ENCODE data around the gene RUVBL1. TPM values are rescaled to one million over a fixed set of nuclear protein-coding genes. Genes with fewer than 3 reads are reported as not detected.

The RUVBL1 gene
- total RNA-seq, 4 donors from 2014 or later, result 12.1 to 26.3 (median 21.4) TPM

DNA sequence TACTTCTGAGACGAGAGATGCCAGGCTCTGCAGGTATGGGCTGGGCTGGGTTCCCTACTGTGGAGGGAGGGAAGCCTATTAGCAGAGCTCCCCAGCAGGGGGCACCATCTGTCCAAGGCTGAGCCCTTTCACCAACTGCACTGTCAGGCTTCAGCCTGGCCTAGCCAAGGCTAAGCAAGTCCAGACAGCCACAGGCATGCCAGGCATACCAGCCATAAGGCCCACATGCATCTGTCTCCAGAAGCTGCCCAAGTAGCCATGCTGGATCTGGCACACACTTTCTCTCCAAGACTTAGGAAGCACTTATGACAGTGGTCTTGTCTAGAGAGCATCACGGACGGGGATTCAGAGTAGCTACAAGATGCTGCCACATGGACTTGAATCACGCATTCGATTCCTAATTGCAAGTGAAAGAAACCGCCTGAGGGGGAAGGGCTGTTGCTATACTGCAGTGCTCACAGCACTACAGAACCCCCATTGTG, 28.3 kb downstream of the RUVBL1 start:
- Histone ChIP-seq H3K27ac (no peak overlapping the region), H3K9me3 (no peaks in the 10 kb centered on the region), H3K27me3 (no peaks in the 10 kb centered on the region), H3K4me1 (peaks cover 0 to 4% of the 10 kb centered on the region in 2 donors), H3K4me3 (no peak overlapping the region), H3K36me3 (peaks cover 0 to 15% of the 10 kb centered on the region in 2 donors)
- in situ Hi-C loops (cut with MboI; ENCODE audit: low sequenced_read_pairs in 4 of 4) (loop anchor here (10.0 to 25.0 kb wide), 3 partner anchors 392 to 517 kb away; partner anchors contain the start of gene GATA2 (in 1 of the 4)), intact Hi-C loops (cut with DNase I; ENCODE audit: low total_unique reads) (loop anchor here (1.0 to 10.0 kb wide), 4 partner anchors 37 to 513 kb away; no protein-coding TSS in a partner anchor)
- TF ChIP-seq, protein P1, sequence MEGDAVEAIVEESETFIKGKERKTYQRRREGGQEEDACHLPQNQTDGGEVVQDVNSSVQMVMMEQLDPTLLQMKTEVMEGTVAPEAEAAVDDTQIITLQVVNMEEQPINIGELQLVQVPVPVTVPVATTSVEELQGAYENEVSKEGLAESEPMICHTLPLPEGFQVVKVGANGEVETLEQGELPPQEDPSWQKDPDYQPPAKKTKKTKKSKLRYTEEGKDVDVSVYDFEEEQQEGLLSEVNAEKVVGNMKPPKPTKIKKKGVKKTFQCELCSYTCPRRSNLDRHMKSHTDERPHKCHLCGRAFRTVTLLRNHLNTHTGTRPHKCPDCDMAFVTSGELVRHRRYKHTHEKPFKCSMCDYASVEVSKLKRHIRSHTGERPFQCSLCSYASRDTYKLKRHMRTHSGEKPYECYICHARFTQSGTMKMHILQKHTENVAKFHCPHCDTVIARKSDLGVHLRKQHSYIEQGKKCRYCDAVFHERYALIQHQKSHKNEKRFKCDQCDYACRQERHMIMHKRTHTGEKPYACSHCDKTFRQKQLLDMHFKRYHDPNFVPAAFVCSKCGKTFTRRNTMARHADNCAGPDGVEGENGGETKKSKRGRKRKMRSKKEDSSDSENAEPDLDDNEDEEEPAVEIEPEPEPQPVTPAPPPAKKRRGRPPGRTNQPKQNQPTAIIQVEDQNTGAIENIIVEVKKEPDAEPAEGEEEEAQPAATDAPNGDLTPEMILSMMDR (IDR thresholded peaks at IDR 0.05 in 4 of 5, conservative IDR thresholded peaks at IDR 0.05 in 1 of 5), result peak; percentile 68 to 81 (median 78)
- TF ChIP-seq POLR2A (IDR thresholded peaks at IDR 0.05), result no peak
- ATAC-seq (peak; percentile 81 to 95), DNase-seq (peak in 1 of 2 donors; percentile 72)

DNA sequence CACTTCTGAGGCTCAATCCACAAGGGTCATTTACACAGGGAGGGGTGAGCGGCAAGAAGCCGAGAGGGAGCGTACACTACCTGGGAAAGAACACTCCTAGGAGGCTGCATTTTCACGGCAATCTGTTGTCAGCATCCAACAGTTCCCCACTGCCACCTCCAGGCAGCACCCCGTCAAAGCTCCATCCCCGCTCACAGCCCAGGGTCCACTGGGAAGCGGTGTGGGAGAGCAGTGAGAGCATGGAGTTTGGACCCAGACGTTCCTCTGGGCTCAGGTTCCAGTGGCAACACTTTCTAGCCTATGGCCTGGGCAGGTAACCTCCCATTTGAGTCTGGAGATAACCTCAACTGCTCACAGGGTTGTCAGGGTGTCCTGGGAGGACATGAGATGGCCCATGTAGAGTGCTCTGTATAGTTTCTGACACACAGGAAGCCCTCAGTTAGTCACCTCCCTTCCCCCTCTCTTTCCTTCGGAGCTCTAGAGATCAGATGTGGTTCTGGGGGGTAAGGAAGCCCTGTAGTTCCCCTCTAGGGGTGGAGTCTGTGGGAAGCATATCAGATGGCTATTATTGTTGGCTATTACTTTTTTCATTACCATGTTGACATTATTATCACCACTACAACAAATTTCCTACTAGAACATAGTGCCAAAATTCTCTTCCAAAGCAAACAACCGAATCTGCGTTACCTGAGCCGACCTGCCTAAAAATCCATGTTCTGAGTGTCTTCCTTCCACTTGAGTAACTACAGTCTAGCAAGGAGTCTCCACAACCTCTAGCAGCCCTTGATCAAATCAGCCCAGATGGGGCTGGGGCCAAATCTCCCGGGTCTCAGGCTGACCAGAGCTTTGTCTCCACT, 29.1 kb downstream of the RUVBL1 start:
- Histone ChIP-seq H3K9me3 (no peaks in the 10 kb centered on the region), H3K4me1 (peaks cover 0 to 4% of the 10 kb centered on the region in 2 donors), H3K36me3 (peaks cover 0 to 11% of the 10 kb centered on the region in 2 donors), H3K27me3 (no peaks in the 10 kb centered on the region), H3K4me3 (no peak overlapping the region), H3K27ac (no peak overlapping the region)
- in situ Hi-C loops (cut with MboI; ENCODE audit: low sequenced_read_pairs in 4 of 4), result loop anchor here (10.0 to 25.0 kb wide), 3 partner anchors 393 to 518 kb away; partner anchors contain the start of gene GATA2 (in 1 of the 4)
- TF ChIP-seq, protein P1 (IDR thresholded peaks at IDR 0.05 in 4 of 5, conservative IDR thresholded peaks at IDR 0.05 in 1 of 5), result no peak
- no peak for TF ChIP-seq POLR2A (IDR thresholded peaks at IDR 0.05)
- ATAC-seq (peak in 1 of 2 donors; percentile 37), DNase-seq (no peak)
- intact Hi-C loops (cut with DNase I; ENCODE audit: low total_unique reads), result loop anchor here (1.0 to 10.0 kb wide), 4 partner anchors 38 to 514 kb away; no protein-coding TSS in a partner anchor

DNA sequence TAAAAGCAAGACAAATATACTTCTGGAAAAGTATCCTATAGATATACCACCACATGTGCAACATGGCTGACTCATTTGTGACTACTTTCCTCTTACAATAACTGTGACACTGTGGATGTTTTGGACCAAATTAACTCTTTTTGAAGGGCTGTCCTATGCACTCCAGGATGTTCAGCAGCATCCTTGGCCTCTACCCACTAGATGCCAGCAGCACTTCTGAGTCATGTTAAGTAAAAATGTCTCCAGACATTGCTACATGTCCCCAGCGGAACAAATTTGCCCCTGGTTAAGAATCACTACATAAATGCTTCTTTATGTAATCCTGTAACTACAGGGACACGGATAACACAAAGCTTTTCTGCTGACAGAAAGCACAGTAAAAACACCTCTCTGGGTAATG, 32.0 kb downstream of the RUVBL1 start:
- in situ Hi-C loops (cut with MboI; ENCODE audit: low sequenced_read_pairs in 4 of 4), result loop anchor here (10.0 to 25.0 kb wide), 3 partner anchors 396 to 521 kb away; partner anchors contain the start of gene GATA2 (in 1 of the 4)
- H3K4me1 ChIP-seq, result peaks cover 4 to 6% of the 10 kb centered on the region in 2 donors
- no peaks in the 10 kb centered on the region for H3K9me3 ChIP-seq
- TF ChIP-seq, protein P1 (IDR thresholded peaks at IDR 0.05 in 4 of 5, conservative IDR thresholded peaks at IDR 0.05 in 1 of 5), result no peak
- TF ChIP-seq POLR2A (IDR thresholded peaks at IDR 0.05), result no peak
- peaks cover 0 to 7% of the 10 kb centered on the region in 2 donors for H3K36me3 ChIP-seq
- H3K27ac ChIP-seq, result no peak overlapping the region
- intact Hi-C loops (cut with DNase I; ENCODE audit: low total_unique reads), result loop anchor here (10.0 kb wide), 1 partner anchor 233 kb away; no protein-coding TSS in a partner anchor
- ATAC-seq, result no peak
- no peak overlapping the region for H3K4me3 ChIP-seq
- H3K27me3 ChIP-seq, result no peaks in the 10 kb centered on the region
- no peak for DNase-seq

DNA sequence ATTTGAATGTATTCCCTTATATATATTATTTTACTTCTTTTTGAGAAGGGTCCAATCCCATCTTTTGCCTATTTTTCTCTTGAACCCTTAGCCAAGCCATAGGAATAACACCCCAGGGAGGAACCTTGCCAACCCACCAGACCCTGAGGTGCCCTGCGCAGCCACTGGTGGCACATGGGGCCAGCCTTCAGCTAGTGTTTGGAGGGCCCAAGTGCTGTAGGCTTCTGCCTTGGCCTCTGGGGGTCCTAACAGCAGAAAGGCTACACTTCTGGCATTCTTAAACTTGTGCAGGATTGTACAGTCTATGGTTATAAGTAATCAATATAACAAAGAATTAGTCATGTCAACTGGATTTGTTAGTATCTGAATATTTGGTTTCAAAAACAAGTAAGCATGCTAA, 34.5 kb downstream of the RUVBL1 start:
- H3K4me3 ChIP-seq, result no peak overlapping the region
- ATAC-seq (no peak), DNase-seq (no peak)
- no peaks in the 10 kb centered on the region for H3K27me3 ChIP-seq
- H3K36me3 ChIP-seq, result peaks cover 0 to 7% of the 10 kb centered on the region in 2 donors
- intact Hi-C loops (cut with DNase I; ENCODE audit: low total_unique reads), result no loop called here
- in situ Hi-C loops (cut with MboI; ENCODE audit: low sequenced_read_pairs in 4 of 4), result loop anchor here in 3 of 4 donors (25.0 kb wide), 2 partner anchors 398 to 523 kb away; partner anchors contain the start of gene GATA2 (in 1 of the 3)
- peaks cover 8 to 18% of the 10 kb centered on the region in 2 donors for H3K4me1 ChIP-seq
- no peak overlapping the region for H3K27ac ChIP-seq
- no peaks in the 10 kb centered on the region for H3K9me3 ChIP-seq
- TF ChIP-seq, protein P1 (IDR thresholded peaks at IDR 0.05 in 4 of 5, conservative IDR thresholded peaks at IDR 0.05 in 1 of 5), result no peak
- TF ChIP-seq POLR2A (IDR thresholded peaks at IDR 0.05), result no peak

All from gastrocnemius medialis (tissue), 4 donors.